Glomerular visceral epithelial cell (primary cell): ENCODE data around the gene DDX10.
"Not testable (repeated sequence)": the region's sequence is repeated elsewhere in the genome, so short reads cannot be mapped to it uniquely, and the experiment has no call there.

Experiments
- DNase-seq: peaks from one replicate; pipeline ENCODE4 v3.0.0-alpha.2; 2016; ENCODE audit errors: extremely low spot score

Gene DDX10

DNA sequence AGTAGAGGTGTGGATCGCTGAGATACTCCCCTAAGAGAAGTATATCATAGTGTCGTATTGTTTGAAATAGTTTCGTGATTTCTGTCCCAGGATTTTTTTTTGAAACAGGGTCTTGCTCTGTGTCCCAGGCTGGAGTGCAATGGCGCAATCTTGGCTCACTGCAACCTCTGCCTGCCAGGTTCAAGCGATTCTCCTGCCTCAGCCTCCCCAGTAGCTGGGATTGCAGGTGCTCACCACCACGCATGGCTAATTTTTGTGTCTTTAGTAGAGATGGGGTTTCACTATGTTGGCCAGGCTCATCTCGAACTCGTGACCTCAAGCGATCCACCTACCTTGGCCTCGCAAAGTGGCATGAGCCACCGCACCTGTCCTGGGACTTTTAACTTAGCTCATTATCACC, 159.1 kb downstream of the DDX10 start:
- not testable (repeated sequence) for DNase-seq

DNA sequence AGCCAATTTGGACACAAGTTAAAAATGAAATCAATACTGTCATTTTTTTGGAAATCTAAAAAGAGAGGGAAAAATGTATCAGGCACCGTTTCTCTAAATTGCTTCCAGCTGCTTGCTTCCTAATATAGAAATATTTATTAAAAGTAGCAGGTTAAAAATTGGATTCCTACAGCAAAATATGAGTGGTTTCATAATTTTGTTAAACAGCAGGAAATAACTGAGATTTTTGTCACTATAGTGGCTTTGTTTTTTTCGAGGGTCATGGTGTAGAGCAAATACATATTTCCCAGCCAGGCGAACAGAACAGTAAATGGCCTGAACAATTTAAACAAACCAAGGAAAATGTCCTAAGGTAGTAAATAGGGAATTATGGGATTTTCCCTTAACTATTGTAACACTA, 159.7 kb downstream of the DDX10 start:
- no peak for DNase-seq

- no peak for DNase-seq
Measured at GRCh38 chr11:108825381-108825780, 160.5 kb downstream of the DDX10 start.

GRCh38 chr11:108826136-108826535, 161.3 kb downstream of the DDX10 start:
- no peak for DNase-seq

- DNase-seq, result no peak
Measured at GRCh38 chr11:108835624-108836023, 170.8 kb downstream of the DDX10 start.

DNA sequence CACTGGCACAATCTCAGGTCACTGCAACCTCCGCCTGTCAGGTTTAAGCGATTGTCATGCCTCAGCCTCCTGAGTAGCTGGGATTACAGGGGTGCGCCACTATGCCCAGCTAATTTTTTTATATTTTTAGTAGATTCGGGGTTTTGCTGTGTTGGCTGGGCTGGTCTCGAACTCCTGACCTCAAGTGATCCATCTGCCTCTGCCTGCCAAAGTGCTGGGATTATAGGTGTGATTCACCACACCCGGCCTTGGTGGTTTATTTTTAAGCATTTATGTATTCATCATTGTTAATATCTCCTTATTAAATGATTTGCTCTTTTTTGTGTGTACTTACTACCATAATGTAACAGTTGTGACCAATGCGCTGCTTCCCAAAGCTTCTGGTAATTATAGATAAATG, 171.7 kb downstream of the DDX10 start:
- DNase-seq, result no peak

GRCh38 chr11:108838102-108838791, 173.4 kb downstream of the DDX10 start:
- DNase-seq, result no peak

- no peak for DNase-seq
Measured at GRCh38 chr11:108838792-108839105, 173.9 kb downstream of the DDX10 start.

DNA sequence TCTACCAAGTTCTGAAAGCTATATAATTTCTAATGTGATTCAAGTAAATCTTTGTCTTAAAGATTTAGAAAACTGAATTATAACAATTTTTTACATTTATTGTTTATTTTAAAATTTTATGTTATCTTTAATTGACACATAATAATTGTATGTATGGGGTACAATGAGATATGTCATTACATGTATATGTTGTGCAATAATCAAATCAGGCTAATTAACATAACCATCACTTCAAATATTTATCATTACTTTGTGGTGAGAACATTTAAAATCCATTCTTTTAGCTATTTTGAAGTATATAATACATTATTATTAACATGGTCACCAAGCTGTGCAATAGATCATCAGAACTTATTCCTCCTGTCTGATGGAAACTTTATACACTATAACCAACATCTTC, 181.1 kb downstream of the DDX10 start:
- DNase-seq, result no peak

DNA sequence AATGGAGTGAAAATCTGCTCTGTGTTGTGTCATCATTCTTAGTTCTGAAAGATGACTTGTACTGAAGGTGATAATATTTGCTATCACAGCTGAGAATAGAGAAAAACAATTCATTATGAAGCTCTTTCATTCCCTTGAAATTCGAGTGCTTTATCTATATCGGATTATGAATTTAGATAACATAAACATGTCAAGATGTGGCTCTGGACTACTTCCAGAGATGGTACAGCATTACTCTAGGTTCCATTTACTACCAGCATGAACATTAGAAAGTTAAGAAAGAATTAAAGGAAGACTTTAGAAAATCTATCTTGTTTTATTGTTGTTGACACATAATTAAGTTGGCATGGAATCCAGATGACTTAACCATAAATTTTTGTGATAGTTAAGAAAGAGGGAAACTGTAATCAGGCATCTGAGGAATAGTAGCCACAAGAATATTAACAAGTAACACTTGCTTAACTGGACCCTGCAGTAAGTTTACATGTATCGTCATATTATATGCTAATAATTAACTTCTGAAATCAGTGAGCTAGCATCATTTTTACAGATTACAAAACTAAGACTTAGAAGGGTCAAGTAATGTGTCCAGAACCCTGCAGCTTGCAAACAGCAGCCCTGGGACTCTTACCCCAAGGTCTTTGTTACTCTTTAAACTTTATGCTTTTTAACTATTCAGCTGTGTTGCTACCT, 182.6 kb downstream of the DDX10 start:
- no peak for DNase-seq

- no peak for DNase-seq
Measured at GRCh38 chr11:108851781-108852180, 186.9 kb downstream of the DDX10 start.

DNA sequence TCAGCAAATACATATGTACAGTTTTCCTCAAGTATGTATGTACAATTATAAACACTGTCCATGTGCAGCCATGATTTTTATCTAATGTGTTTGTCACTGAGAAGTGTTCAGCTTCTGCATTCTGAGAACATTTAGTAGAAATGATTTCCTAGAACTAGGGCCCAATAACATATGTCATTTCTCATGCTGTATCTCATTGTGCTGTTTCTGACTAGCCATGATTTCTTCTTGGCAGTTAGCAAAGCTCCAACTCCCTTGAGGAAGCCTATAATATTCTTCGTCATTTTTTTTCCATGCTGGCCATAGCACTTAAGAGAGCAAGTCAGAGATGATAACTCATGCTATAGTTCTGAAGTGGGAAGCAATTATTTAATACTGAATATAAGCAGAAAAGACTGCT, 187.8 kb downstream of the DDX10 start:
- no peak for DNase-seq

GRCh38 chr11:108853151-108853550, 188.3 kb downstream of the DDX10 start:
- no peak for DNase-seq

- no peak for DNase-seq
Measured at GRCh38 chr11:108853864-108854263, 189.0 kb downstream of the DDX10 start.

DNA sequence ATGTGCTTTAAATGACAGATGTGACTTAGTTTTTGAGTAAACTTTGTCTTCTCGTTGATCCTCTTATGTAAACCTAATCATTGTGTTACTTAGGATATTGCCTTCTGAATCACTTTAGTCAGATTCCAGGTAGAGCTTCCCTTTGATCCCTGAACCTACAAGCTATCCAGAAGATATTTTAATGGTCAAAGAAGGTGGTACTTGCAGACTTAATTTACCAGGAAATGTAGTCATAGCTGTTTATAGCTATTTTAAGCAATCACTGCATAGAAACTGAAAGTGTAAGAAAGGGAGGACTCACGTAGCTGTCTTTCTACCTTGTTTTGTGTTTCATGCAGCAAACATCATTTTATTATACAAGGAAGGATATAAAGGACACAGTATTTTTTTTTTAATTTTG, 189.5 kb downstream of the DDX10 start:
- DNase-seq, result no peak

GRCh38 chr11:108857382-108857781, 192.5 kb downstream of the DDX10 start:
- no peak for DNase-seq

- no peak for DNase-seq
Measured at GRCh38 chr11:108858622-108859021, 193.8 kb downstream of the DDX10 start.

- no peak for DNase-seq
Measured at GRCh38 chr11:108859510-108859909, 194.6 kb downstream of the DDX10 start.

DNA sequence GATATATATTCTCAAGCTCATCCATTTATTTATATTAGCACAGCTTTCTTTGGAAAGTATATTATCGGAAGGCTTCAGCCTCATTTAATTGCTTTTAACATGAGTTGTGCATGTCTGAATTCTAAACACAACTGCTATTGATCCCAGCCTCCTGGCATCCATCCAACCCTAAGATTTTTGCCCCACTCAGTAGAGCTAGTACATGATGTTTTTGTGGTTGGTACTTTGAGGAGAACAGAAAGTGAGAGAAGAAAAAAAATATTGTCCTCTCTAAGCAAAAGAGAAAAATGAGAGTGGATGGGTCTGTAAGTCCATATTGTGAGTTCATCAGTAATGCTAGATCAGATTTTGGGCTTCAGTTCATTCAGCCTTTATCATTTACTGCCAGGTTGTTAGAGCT, 198.7 kb downstream of the DDX10 start:
- no peak for DNase-seq

GRCh38 chr11:108865406-108865805, 200.5 kb downstream of the DDX10 start:
- no peak for DNase-seq

DNA sequence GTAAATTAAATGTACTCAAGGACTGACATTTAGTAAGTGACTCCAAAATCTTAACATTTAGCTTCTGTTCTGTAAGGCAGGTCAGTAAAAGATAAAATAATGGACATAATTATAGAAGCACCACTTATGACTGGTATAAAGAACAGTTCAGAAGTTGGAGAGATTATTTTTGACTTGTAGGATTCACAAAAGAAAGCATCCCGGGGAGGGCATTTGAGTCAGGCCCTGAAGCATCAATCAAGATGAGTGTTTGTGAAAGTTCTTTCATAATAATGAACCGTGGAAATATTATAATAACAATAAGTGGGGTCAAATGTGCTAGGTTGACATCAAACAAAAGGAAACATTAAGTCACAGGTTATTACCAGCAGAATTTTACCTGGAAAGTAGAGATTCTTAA, 201.9 kb downstream of the DDX10 start:
- DNase-seq, result no peak

- peak; percentile 41 for DNase-seq
Measured at GRCh38 chr11:108870373-108871020, 205.6 kb downstream of the DDX10 start.

- DNase-seq, result peak; percentile 59
Measured at GRCh38 chr11:108871152-108871551, 206.3 kb downstream of the DDX10 start.
